GM12878 (cell line): ENCODE results near the gene EDC4. TPM values are rescaled to one million over a fixed set of nuclear protein-coding genes. Genes with fewer than 3 reads are reported as not detected.

ENCODE experiments used
- ATAC-seq: fragments of 200-7000 bp; cut with Tn5 transposase; 3 replicates; pipeline ENCODE4 v1.9.1; 2020; ENCODE audit warnings: mild to moderate bottlenecking, moderate library complexity
- BruUV-seq: library from RNA; stranded (reverse); fragments of 400-500 nt; replicated peaks from 2 replicates; lab custom pipeline; 2021; lab: Mats Ljungman, UMichigan
- CTCF ChIA-PET: fragments of 300-600 bp; sonication (Branson Sonifier 250); formaldehyde crosslinking; extraction: SDS; loops from one replicate; lab custom pipeline; 2021; ENCODE audit warnings: inconsistent platforms; lab: Yijun Ruan, JAX
- POLR2A ChIA-PET: fragments of 350-600 bp; formaldehyde crosslinking; extraction: SDS; loops from one replicate; lab custom pipeline; 2021; ENCODE audit warnings: inconsistent platforms; lab: Charles Lee
- RAD21 ChIA-PET: fragments of 300-600 bp; sonication (Branson Sonifier 250); formaldehyde crosslinking; loops from one replicate; lab custom pipeline; 2023; ENCODE audit warnings: antibody characterized with exemption; ENCODE audit not compliant: unreplicated experiment; lab: Charles Lee
- SMC1A ChIA-PET: fragments of 300-600 bp; sonication (Branson Sonifier 250); formaldehyde crosslinking; loops from one replicate; lab custom pipeline; 2023; ENCODE audit not compliant: unreplicated experiment, uncharacterized antibody; lab: Charles Lee
- DNase-seq: peaks from one replicate; pipeline ENCODE4 v3.0.0-alpha.2; 2011; ENCODE audit warnings: low read depth, low spot score
- FAIRE-seq: peaks from 3 replicates; lab custom pipeline; 2011; peaks lifted over from hg19 to GRCh38; lab: Jason Lieb, UNC
- H2AFZ ChIP-seq: 2 replicates; pipeline ENCODE4 v1.6.0; 2011; ENCODE audit warnings: low read depth, low read length, control low read depth; ENCODE audit not compliant: control insufficient read depth
- H3K27ac ChIP-seq: 2 replicates; pipeline ENCODE4 v1.5.1; 2011; ENCODE audit warnings: control low read depth; ENCODE audit not compliant: control insufficient read depth, insufficient read depth
- H3K27me3 ChIP-seq, 2 experiments: replicated peaks in 1 of 2; 2 replicates each; pipeline versions ENCODE4 v1.6.0 to v1.6.1; 2011; ENCODE audit warnings: low read length in 1 of 2; ENCODE audit not compliant: control insufficient read depth in 2 of 2, insufficient read depth in 2 of 2
- H3K36me3 ChIP-seq, 2 experiments: 2 replicates each; pipeline ENCODE4 v1.5.1; 2011; ENCODE audit warnings: low read length in 1 of 2; ENCODE audit not compliant: control insufficient read depth in 2 of 2, insufficient read depth in 2 of 2
- H3K4me1 ChIP-seq: 2 replicates; pipeline ENCODE4 v1.6.1; 2011; ENCODE audit warnings: mild to moderate bottlenecking, low read length, moderate library complexity, mixed read lengths; ENCODE audit not compliant: control insufficient read depth, insufficient read depth
- H3K4me2 ChIP-seq: 2 replicates; pipeline ENCODE4 v1.6.0; 2011; ENCODE audit warnings: control low read depth; ENCODE audit not compliant: control insufficient read depth, insufficient read depth
- H3K4me3 ChIP-seq: fragments of 200-600 bp; sonication (generic); 2 replicates; pipeline ENCODE4 v1.5.1; 2016
- H3K79me2 ChIP-seq: 2 replicates; pipeline ENCODE4 v1.6.0; 2011; ENCODE audit warnings: low read length; ENCODE audit not compliant: control insufficient read depth, insufficient read depth
- H3K9ac ChIP-seq: 2 replicates; pipeline ENCODE4 v1.8.0; 2011; ENCODE audit warnings: low read length, control low read depth, mixed read lengths; ENCODE audit not compliant: control insufficient read depth, insufficient read depth
- H3K9me3 ChIP-seq: replicated peaks from 3 replicates; pipeline ENCODE4 v1.5.1; 2011; ENCODE audit warnings: mild to moderate bottlenecking, low read length; ENCODE audit not compliant: control insufficient read depth, insufficient read depth
- H4K20me1 ChIP-seq: 2 replicates; pipeline ENCODE4 v1.6.0; 2011; ENCODE audit not compliant: control insufficient read depth, insufficient read depth
- CREM ChIP-seq: IDR thresholded peaks from 2 replicates; pipeline ENCODE4 v1.6.1; 2014; ENCODE audit warnings: antibody characterized with exemption, low read depth
- EP300 ChIP-seq, 2 experiments: fragments of 150-350 bp in 1 of 2; IDR thresholded peaks; 2 replicates each; pipeline ENCODE4 v1.6.1; 2011 to 2012; ENCODE audit warnings: low read depth in 2 of 2, low read length in 2 of 2, borderline replicate concordance in 1 of 2, improper control_type of control experiment in 1 of 2, inconsistent platforms in 1 of 2; ENCODE audit not compliant: control insufficient read depth in 1 of 2
- GABPA ChIP-seq: IDR thresholded peaks from 2 replicates; pipeline ENCODE4 v1.6.1; 2014; ENCODE audit warnings: antibody characterized with exemption, low read depth, mild to moderate bottlenecking, inconsistent platforms
- JUNB ChIP-seq: IDR thresholded peaks from 2 replicates; pipeline ENCODE4 v1.6.1; 2016; ENCODE audit warnings: antibody characterized with exemption, mild to moderate bottlenecking
- KLF5 ChIP-seq: fragments of 450-650 bp; IDR thresholded peaks from 2 replicates; pipeline ENCODE4 v1.6.1; 2014; ENCODE audit warnings: mild to moderate bottlenecking; ENCODE audit not compliant: partially characterized antibody
- MEF2B ChIP-seq: fragments of 450-650 bp; IDR thresholded peaks from 2 replicates; pipeline ENCODE4 v1.6.1; 2018; ENCODE audit warnings: mild to moderate bottlenecking, moderate library complexity; ENCODE audit not compliant: partially characterized antibody, poor library complexity, severe bottlenecking
- MXI1 ChIP-seq: fragments of 150-350 bp; IDR thresholded peaks from 2 replicates; pipeline ENCODE4 v1.6.1; 2011; ENCODE audit warnings: low read depth, mild to moderate bottlenecking, inconsistent platforms, low read length, improper control_type of control experiment
- MYC ChIP-seq: IDR thresholded peaks from 2 replicates; pipeline ENCODE4 v1.6.1; 2011; ENCODE audit warnings: mild to moderate bottlenecking, low read length, moderate library complexity, inconsistent platforms; ENCODE audit not compliant: insufficient read depth, insufficient replicate concordance, insufficient read length, severe bottlenecking
- NRF1 ChIP-seq: conservative IDR thresholded peaks from 2 replicates; pipeline ENCODE4 v1.6.1; 2011; ENCODE audit warnings: mild to moderate bottlenecking, low read depth, low read length, improper control_type of control experiment
- PKNOX1 ChIP-seq: fragments of 450-650 bp; IDR thresholded peaks from 2 replicates; pipeline ENCODE4 v1.6.1; 2016; ENCODE audit warnings: mild to moderate bottlenecking
- RBBP5 ChIP-seq: fragments of 200-600 bp; sonication (generic); conservative IDR thresholded peaks from 2 replicates; pipeline ENCODE4 v1.6.1; 2016
- SKIL ChIP-seq: fragments of 450-650 bp; IDR thresholded peaks from 2 replicates; pipeline ENCODE4 v1.6.1; 2017; ENCODE audit warnings: mild to moderate bottlenecking, low read depth, inconsistent platforms; ENCODE audit not compliant: poor library complexity, severe bottlenecking
- SMAD5 ChIP-seq: IDR thresholded peaks from 2 replicates; pipeline ENCODE4 v1.6.1; 2016; ENCODE audit warnings: antibody characterized with exemption, low read depth
- SPI1 ChIP-seq: IDR thresholded peaks from 2 replicates; pipeline ENCODE4 v1.6.1; 2011; ENCODE audit warnings: low read depth, mild to moderate bottlenecking, low read length, moderate library complexity, borderline replicate concordance; ENCODE audit not compliant: insufficient read depth
- TCF12 ChIP-seq: IDR thresholded peaks from 2 replicates; pipeline ENCODE4 v1.6.1; 2011; ENCODE audit warnings: low read depth, mild to moderate bottlenecking, low read length
- ZNF207 ChIP-seq: fragments of 450-650 bp; IDR thresholded peaks from 2 replicates; pipeline ENCODE4 v1.6.1; 2014; ENCODE audit warnings: antibody characterized with exemption, mild to moderate bottlenecking, borderline replicate concordance
- ZNF384 ChIP-seq: IDR thresholded peaks from 2 replicates; pipeline ENCODE4 v1.6.1; 2012; ENCODE audit warnings: low read depth, mild to moderate bottlenecking, low read length, improper control_type of control experiment, borderline replicate concordance
- WGBS: methylation state at CpG from one replicate; pipeline ENCODE4 v1.1.6; 2016; ENCODE audit warnings: low lambda C conversion rate; ENCODE audit not compliant: insufficient replicate concordance, insufficient coverage; ENCODE audit errors: missing lambda C conversion rate; 5-methylcytosine and 5-hydroxymethylcytosine counted together
- in situ Hi-C: fragments of 300-500 bp; cut with MboI; formaldehyde crosslinking; loops from 9 replicates; pipeline ENCODE4 v1.14.3; 2018; ENCODE audit warnings: mixed read lengths
- intact Hi-C: fragments of 100-400 bp; cut with micrococcal nuclease; formaldehyde crosslinking; loops from one replicate; pipeline ENCODE4 v1.14.2; 2022; ENCODE audit not compliant: unreplicated experiment
- polyA plus RNA-seq, 11 experiments: library from polyadenylated mRNA; depleted of rRNA in 4 of 11; unstranded in 6 of 11; stranded (reverse) in 5 of 11; fragments of >200 nt; fragmentation: Nextera tagmentation in 4 of 11; fragmentation: Illumina TruSeq in 1 of 11; extraction: Ambion mirVana in 4 of 11; extraction: Trizol in 1 of 11; gene quantifications; 1 replicate in 1 of 11; 2 replicates in 10 of 11; pipeline versions ENCODE4 v1.2.1 to v1.2.3, GENCODE V29; 2011 to 2016; ENCODE audit warnings: inconsistent platforms in 2 of 11, missing spikeins in 2 of 11, low read depth in 1 of 11
- total RNA-seq, 4 experiments: library from RNA; depleted of rRNA in 3 of 4; stranded (reverse); fragments of >200 nt in 3 of 4; fragmentation: Illumina TruSeq in 1 of 4; extraction: Trizol in 1 of 4; gene quantifications; 2 replicates each; pipeline versions ENCODE4 v1.2.1 to v1.2.3, GENCODE V29; 2013 to 2021
- TF ChIP-seq, protein P1 (sequence below): fragments of 450-650 bp; formaldehyde crosslinking; IDR thresholded peaks from 2 replicates; pipeline ENCODE4 v1.5.0; 2022; ENCODE audit warnings: mild to moderate bottlenecking, missing genetic modification characterization

The EDC4 gene
- total and polyA plus RNA-seq, 10 of the 15 experiments (the other 5 are each of a cell fraction or from before 2014, with no cell fraction given) = 1.2 to 86.0 (median 53.4) TPM

DNA sequence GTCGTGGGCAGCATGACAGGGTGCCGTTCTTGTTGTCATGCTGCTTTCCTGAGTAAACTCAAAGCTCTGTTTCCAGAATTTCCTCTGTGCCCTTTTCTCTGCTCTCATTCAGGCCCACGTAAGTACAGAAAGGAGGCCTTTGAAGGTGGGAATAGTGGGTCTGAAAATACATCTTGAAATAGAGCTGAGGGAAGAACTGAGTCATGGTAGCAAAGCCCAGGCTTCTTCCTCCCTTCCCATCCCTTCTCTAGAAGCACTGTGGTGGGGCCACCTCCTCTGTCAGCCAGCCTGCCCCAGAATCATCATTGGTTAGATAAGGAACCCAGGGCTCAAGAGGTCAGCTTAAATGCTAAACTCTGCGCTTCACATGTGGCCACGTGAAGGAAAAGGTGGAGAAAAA is 49.4 kb downstream of the EDC4 start:
- intact Hi-C loops (loop anchor here (10.0 kb wide), 1 partner anchor 397 kb away; the partner anchor contains the start of gene RIPOR1), in situ Hi-C loops (no loop called here)
- Histone ChIP-seq H3K9ac (no peak overlapping the region), H3K4me3 (no peak overlapping the region), H3K36me3 (peaks cover 0 to 2% of the 10 kb centered on the region in 2 experiments; a peak in 1 of 4 replicates), H3K4me2 (no peak overlapping the region), H3K27ac (no peak overlapping the region), H2AFZ (no peak overlapping the region), H3K79me2 (no peaks in the 10 kb centered on the region), H4K20me1 (no peaks in the 10 kb centered on the region), H3K27me3 (no peaks in the 10 kb centered on the region), H3K9me3 (no peaks in the 10 kb centered on the region), H3K4me1 (no peaks in the 10 kb centered on the region; the same call in 1 of the 2 replicates)
- ChIA-PET POLR2A (interaction anchor here (0.6 kb wide), 1 partner anchor 83 kb away, joined by 6 read pairs; no protein-coding TSS in a partner anchor), RAD21 (no interaction called here), CTCF (interaction anchor here (0.5 to 1.2 kb wide), 3 partner anchors 19 to 437 kb away, joined by 3 to 9 read pairs (median 3); no protein-coding TSS in a partner anchor), SMC1A (interaction anchor here (0.6 kb wide), 1 partner anchor 846 kb away, joined by 3 read pairs; no protein-coding TSS in a partner anchor)
- no peak for DNase-seq
- ATAC-seq = no peak
- no TSS peak for BruUV-seq
- 88% methylated on average over 5 of the region's 5 CpGs for WGBS
- no peak for FAIRE-seq
- TF ChIP-seq PKNOX1 = no peak
- TF ChIP-seq SMAD5 = no peak
- TF ChIP-seq CREM = no peak
- no peak for TF ChIP-seq MXI1
- no peak for TF ChIP-seq ZNF384
- no peak for TF ChIP-seq JUNB
- TF ChIP-seq NRF1 = no peak
- TF ChIP-seq KLF5 = no peak
- no peak for TF ChIP-seq ZNF207
- TF ChIP-seq EP300 (IDR thresholded peaks at IDR 0.05; ENCODE audit: borderline replicate concordance in 1 of 2, control insufficient read depth in 1 of 2, low read depth in 2 of 2, low read length in 2 of 2) = no peak
- no peak for TF ChIP-seq TCF12
- TF ChIP-seq, protein P1, sequence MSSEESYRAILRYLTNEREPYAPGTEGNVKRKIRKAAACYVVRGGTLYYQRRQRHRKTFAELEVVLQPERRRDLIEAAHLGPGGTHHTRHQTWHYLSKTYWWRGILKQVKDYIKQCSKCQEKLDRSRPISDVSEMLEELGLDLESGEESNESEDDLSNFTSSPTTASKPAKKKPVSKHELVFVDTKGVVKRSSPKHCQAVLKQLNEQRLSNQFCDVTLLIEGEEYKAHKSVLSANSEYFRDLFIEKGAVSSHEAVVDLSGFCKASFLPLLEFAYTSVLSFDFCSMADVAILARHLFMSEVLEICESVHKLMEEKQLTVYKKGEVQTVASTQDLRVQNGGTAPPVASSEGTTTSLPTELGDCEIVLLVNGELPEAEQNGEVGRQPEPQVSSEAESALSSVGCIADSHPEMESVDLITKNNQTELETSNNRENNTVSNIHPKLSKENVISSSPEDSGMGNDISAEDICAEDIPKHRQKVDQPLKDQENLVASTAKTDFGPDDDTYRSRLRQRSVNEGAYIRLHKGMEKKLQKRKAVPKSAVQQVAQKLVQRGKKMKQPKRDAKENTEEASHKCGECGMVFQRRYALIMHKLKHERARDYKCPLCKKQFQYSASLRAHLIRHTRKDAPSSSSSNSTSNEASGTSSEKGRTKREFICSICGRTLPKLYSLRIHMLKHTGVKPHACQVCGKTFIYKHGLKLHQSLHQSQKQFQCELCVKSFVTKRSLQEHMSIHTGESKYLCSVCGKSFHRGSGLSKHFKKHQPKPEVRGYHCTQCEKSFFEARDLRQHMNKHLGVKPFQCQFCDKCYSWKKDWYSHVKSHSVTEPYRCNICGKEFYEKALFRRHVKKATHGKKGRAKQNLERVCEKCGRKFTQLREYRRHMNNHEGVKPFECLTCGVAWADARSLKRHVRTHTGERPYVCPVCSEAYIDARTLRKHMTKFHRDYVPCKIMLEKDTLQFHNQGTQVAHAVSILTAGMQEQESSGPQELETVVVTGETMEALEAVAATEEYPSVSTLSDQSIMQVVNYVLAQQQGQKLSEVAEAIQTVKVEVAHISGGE (CRISPR knock-in tag) = no peak
- TF ChIP-seq SKIL = no peak
- no peak for TF ChIP-seq RBBP5
- no peak for TF ChIP-seq SPI1
- no peak for TF ChIP-seq MEF2B
- no peak for TF ChIP-seq MYC
- TF ChIP-seq GABPA = no peak
